HepG2 (cell line): ENCODE measurements around the gene BSG. TPM values are rescaled to one million over a fixed set of nuclear protein-coding genes. Genes with fewer than 3 reads are reported as not detected.

Source experiments
- ARNTL ChIP-seq: sonication (generic); formaldehyde crosslinking; IDR thresholded peaks from 2 replicates; pipeline ENCODE4 v1.4.0; 2020; ENCODE audit warnings: mild to moderate bottlenecking, missing genetic modification reagents
- ATF4 ChIP-seq, 2 experiments: fragments of 450-650 bp in 1 of 2; sonication (generic) in 1 of 2; formaldehyde crosslinking; IDR thresholded peaks; 2 replicates each; pipeline versions ENCODE4 v1.5.0 to v1.8.0; 2020 to 2022; ENCODE audit warnings: mild to moderate bottlenecking in 1 of 2, missing genetic modification reagents in 1 of 2
- ATF7 ChIP-seq, 2 experiments: fragments of 450-650 bp in 1 of 2; sonication (generic) in 1 of 2; formaldehyde crosslinking in 1 of 2; IDR thresholded peaks; 2 replicates each; pipeline versions ENCODE4 v1.4.0 to v1.6.1; 2016 to 2020; ENCODE audit warnings: antibody characterized with exemption in 1 of 2, mild to moderate bottlenecking in 1 of 2, missing genetic modification reagents in 1 of 2
- BRCA1 ChIP-seq: sonication (generic); formaldehyde crosslinking; IDR thresholded peaks from 2 replicates; pipeline ENCODE4 v1.4.0; 2020; ENCODE audit warnings: missing genetic modification reagents
- CREBL2 ChIP-seq: sonication (generic); formaldehyde crosslinking; IDR thresholded peaks from 2 replicates; pipeline ENCODE4 v1.8.1; 2023; ENCODE audit warnings: missing genetic modification reagents, mild to moderate bottlenecking, borderline replicate concordance
- ETS1 ChIP-seq: sonication (generic); formaldehyde crosslinking; IDR thresholded peaks from 2 replicates; pipeline ENCODE4 v1.4.0; 2020; ENCODE audit warnings: missing genetic modification reagents
- ETV5 ChIP-seq: IDR thresholded peaks from 2 replicates; pipeline ENCODE4 v1.6.1; 2018; ENCODE audit warnings: missing biosample characterization, missing genetic modification reagents, inconsistent platforms, borderline replicate concordance
- GABPA ChIP-seq, 2 experiments: IDR thresholded peaks; 2 replicates each; pipeline ENCODE4 v1.6.1; 2011 to 2016; ENCODE audit warnings: low read depth in 2 of 2, low read length in 1 of 2, missing biosample characterization in 1 of 2, missing genetic modification characterization in 1 of 2
- HNF4A ChIP-seq: sonication (generic); formaldehyde crosslinking; IDR thresholded peaks from 2 replicates; pipeline ENCODE4 v1.4.0; 2020; ENCODE audit warnings: missing genetic modification reagents
- KDM5A ChIP-seq: fragments of 200-600 bp; sonication (generic); IDR thresholded peaks from 2 replicates; pipeline ENCODE4 v1.7.0; 2018; ENCODE audit warnings: antibody characterized with exemption, mild to moderate bottlenecking, low read length, borderline replicate concordance
- PHB2 ChIP-seq: fragments of 450-650 bp; IDR thresholded peaks from 2 replicates; pipeline ENCODE4 v1.6.1; 2018; ENCODE audit not compliant: partially characterized antibody
- POLR2A ChIP-seq, 2 experiments: IDR thresholded peaks; 2 replicates each; pipeline ENCODE4 v1.6.1; 2011; ENCODE audit warnings: low read depth in 2 of 2, low read length in 2 of 2, mild to moderate bottlenecking in 1 of 2, moderate library complexity in 1 of 2; ENCODE audit not compliant: insufficient read depth in 1 of 2
- RARG ChIP-seq: sonication (generic); formaldehyde crosslinking; IDR thresholded peaks from 2 replicates; pipeline ENCODE4 v1.4.0; 2020; ENCODE audit warnings: low read depth, mild to moderate bottlenecking, missing genetic modification reagents
- TCF12 ChIP-seq, 2 experiments: fragments of 450-650 bp in 1 of 2; sonication (generic) in 1 of 2; formaldehyde crosslinking in 1 of 2; IDR thresholded peaks; 2 replicates each; pipeline versions ENCODE4 v1.6.1 to v1.8.0; 2017 to 2022; ENCODE audit warnings: antibody characterized with exemption in 1 of 2, mild to moderate bottlenecking in 1 of 2, missing genetic modification reagents in 1 of 2, moderate library complexity in 1 of 2
- TFDP2 ChIP-seq: sonication (generic); formaldehyde crosslinking; IDR thresholded peaks from 2 replicates; pipeline ENCODE4 v1.4.0; 2020; ENCODE audit warnings: missing genetic modification reagents
- TSC22D2 ChIP-seq: sonication (generic); formaldehyde crosslinking; IDR thresholded peaks from 2 replicates; pipeline ENCODE4 v1.5.1; 2020; ENCODE audit warnings: missing genetic modification reagents, mild to moderate bottlenecking, borderline replicate concordance
- UBTF ChIP-seq: sonication (generic); formaldehyde crosslinking; IDR thresholded peaks from 2 replicates; pipeline ENCODE4 v1.4.0; 2020; ENCODE audit warnings: mild to moderate bottlenecking, missing genetic modification reagents
- ZIK1 ChIP-seq: sonication (generic); formaldehyde crosslinking; IDR thresholded peaks from 2 replicates; pipeline ENCODE4 v1.5.0; 2020; ENCODE audit warnings: mild to moderate bottlenecking, low read depth, missing genetic modification reagents, borderline replicate concordance
- ZKSCAN5 ChIP-seq: sonication (generic); formaldehyde crosslinking; IDR thresholded peaks from 2 replicates; pipeline ENCODE4 v1.5.1; 2020; ENCODE audit warnings: mild to moderate bottlenecking, missing genetic modification reagents
- ZNF335 ChIP-seq: sonication (generic); formaldehyde crosslinking; IDR thresholded peaks from 2 replicates; pipeline ENCODE4 v1.4.0; 2020; ENCODE audit warnings: missing genetic modification reagents
- ZNF552 ChIP-seq: sonication (generic); formaldehyde crosslinking; IDR thresholded peaks from 2 replicates; pipeline ENCODE4 v1.9.0; 2022; ENCODE audit warnings: missing genetic modification reagents, mild to moderate bottlenecking, borderline replicate concordance
- ZNF878 ChIP-seq: sonication (generic); formaldehyde crosslinking; IDR thresholded peaks from 2 replicates; pipeline ENCODE4 v1.8.1; 2023; ENCODE audit warnings: mild to moderate bottlenecking, missing genetic modification reagents, moderate library complexity
- ZSCAN20 ChIP-seq: sonication (generic); formaldehyde crosslinking; IDR thresholded peaks from 2 replicates; pipeline ENCODE4 v1.4.0; 2020; ENCODE audit warnings: missing genetic modification reagents, mild to moderate bottlenecking, borderline replicate concordance
- polyA plus RNA-seq, 8 experiments: library from polyadenylated mRNA; depleted of rRNA in 3 of 8; stranded (reverse) in 7 of 8; unstranded in 1 of 8; fragments of >200 nt; fragmentation: Illumina TruSeq in 4 of 8; extraction: Trizol in 4 of 8; gene quantifications; 2 replicates each; pipeline versions ENCODE4 v1.2.1 to v1.2.3, GENCODE V29; 2011 to 2016; ENCODE audit warnings: low read depth in 4 of 8, missing spikeins in 1 of 8, mixed read lengths in 1 of 8; ENCODE audit not compliant: insufficient read depth in 1 of 8
- total RNA-seq, 5 experiments: library from RNA; depleted of rRNA; stranded (reverse); fragments of >200 nt; fragmentation: Illumina TruSeq; extraction: Trizol; gene quantifications; 2 replicates each; pipeline ENCODE4 v1.2.3, GENCODE V29; 2016; ENCODE audit warnings: low read depth in 1 of 5

The BSG gene
- total and polyA plus RNA-seq, 2 of the 13 experiments (the other 11 are each of a cell fraction or from before 2014, with no cell fraction given), result 309 to 754 TPM

GRCh38 chr19:532561-533363, 39.6 kb upstream of the BSG start (continued):
- TF ChIP-seq RARG (CRISPR knock-in tag) (no peak), GABPA (IDR thresholded peaks at IDR 0.05; ENCODE audit: low read depth, low read length) (no peak), GABPA (CRISPR knock-in tag; IDR thresholded peaks at IDR 0.05; ENCODE audit: low read depth) (peak; percentile 66), POLR2A (IDR thresholded peaks at IDR 0.05; ENCODE audit: insufficient read depth in 1 of 2, low read depth in 2 of 2, low read length in 2 of 2) (0 out of 4 replicates have a peak, but pooled peaks of 1 of the 2 experiments have one; percentile 11), ZIK1 (CRISPR knock-in tag) (no peak), ZNF552 (CRISPR knock-in tag) (no peak), PHB2 (no peak), ETV5 (CRISPR knock-in tag) (peak; percentile 47; the same call in 1 of the 2 replicates), ZKSCAN5 (CRISPR knock-in tag) (no peak), ATF4 (CRISPR knock-in tag; IDR thresholded peaks at IDR 0.05) (no peak), ZNF878 (no peak), KDM5A (peak; percentile 53; the same call in 1 of the 2 replicates), TSC22D2 (no peak), ZNF335 (CRISPR knock-in tag) (no peak), ZSCAN20 (CRISPR knock-in tag) (no peak), TCF12 (IDR thresholded peaks at IDR 0.05) (no peak), TCF12 (CRISPR knock-in tag; IDR thresholded peaks at IDR 0.05) (0 out of 2 replicates have a peak, but pooled peaks have one; percentile 33), ETS1 (CRISPR knock-in tag) (no peak), TFDP2 (CRISPR knock-in tag) (no peak), UBTF (CRISPR knock-in tag) (peak; percentile 38), CREBL2 (CRISPR knock-in tag) (no peak), ATF7 (IDR thresholded peaks at IDR 0.05) (no peak), ATF7 (CRISPR knock-in tag; IDR thresholded peaks at IDR 0.05) (no peak), HNF4A (CRISPR knock-in tag) (peak; percentile 67), ARNTL (no peak; the same call in 1 of the 2 replicates), BRCA1 (CRISPR knock-in tag) (0 out of 2 replicates have a peak, but pooled peaks have one; percentile 30)
